PC-3 (cell line): Measurements from ENCODE around the gene PICALM. TPM values are rescaled to one million over a fixed set of nuclear protein-coding genes. Genes with fewer than 3 reads are reported as not detected.
"Not testable (repeated sequence)": the region's sequence is repeated elsewhere in the genome, so short reads cannot be mapped to it uniquely, and the experiment has no call there.

Experiments used
- ATAC-seq: fragments of 200-7000 bp; cut with Tn5 transposase; 2 replicates; pipeline ENCODE4 v1.9.1; 2020; ENCODE audit warnings: mild to moderate bottlenecking, moderate library complexity
- BruUV-seq: library from RNA; stranded (reverse); fragments of 400-500 nt; replicated peaks from 2 replicates; lab custom pipeline; 2021; lab: Mats Ljungman, UMichigan
- CTCF ChIA-PET: fragments of 300-600 bp; sonication (Branson Sonifier 250); formaldehyde crosslinking; loops from one replicate; lab custom pipeline; 2022; ENCODE audit warnings: antibody characterized with exemption; lab: Charles Lee
- POLR2A ChIA-PET: fragments of 300-600 bp; sonication (Branson Sonifier 250); formaldehyde crosslinking; loops from one replicate; lab custom pipeline; 2022; ENCODE audit warnings: antibody characterized with exemption; ENCODE audit not compliant: unreplicated experiment; lab: Charles Lee
- DNase-seq: peaks from one replicate; pipeline ENCODE4 v3.0.0-alpha.2; 2015
- H2AFZ ChIP-seq: fragments of 300-600 bp; sonication (generic); 2 replicates; pipeline ENCODE4 v1.6.0; 2016; ENCODE audit warnings: antibody characterized with exemption, low read length
- H3F3A ChIP-seq: fragments of 300-600 bp; sonication (generic); one replicate; pipeline ENCODE4 v1.6.0; 2017; ENCODE audit warnings: antibody characterized with exemption, low read length, control low read depth, mild to moderate bottlenecking; ENCODE audit not compliant: unreplicated experiment
- H3K27ac ChIP-seq: fragments of 300-600 bp; sonication (generic); 2 replicates; pipeline ENCODE4 v1.5.1; 2016; ENCODE audit warnings: mild to moderate bottlenecking, low read length
- H3K27me3 ChIP-seq: fragments of 300-600 bp; sonication (generic); 2 replicates; pipeline ENCODE4 v1.6.1; 2016; ENCODE audit warnings: low read length, mixed read lengths
- H3K36me3 ChIP-seq: fragments of 300-600 bp; sonication (generic); 2 replicates; pipeline ENCODE4 v1.6.1; 2016; ENCODE audit warnings: low read depth, mixed run types, low read length, mixed read lengths
- H3K4me1 ChIP-seq: fragments of 300-600 bp; sonication (generic); 2 replicates; pipeline ENCODE4 v1.5.1; 2016; ENCODE audit warnings: low read length; ENCODE audit not compliant: insufficient read depth
- H3K4me2 ChIP-seq: fragments of 300-600 bp; sonication (generic); 2 replicates; pipeline ENCODE4 v1.6.0; 2016; ENCODE audit warnings: low read length
- H3K4me3 ChIP-seq: fragments of 300-600 bp; sonication (generic); 2 replicates; pipeline ENCODE4 v1.5.1; 2016; ENCODE audit warnings: mild to moderate bottlenecking, low read length, mixed read lengths
- H3K79me2 ChIP-seq: fragments of 300-600 bp; sonication (generic); 2 replicates; pipeline ENCODE4 v1.6.1; 2017; ENCODE audit warnings: low read length, mixed read lengths
- H3K9ac ChIP-seq: fragments of 300-600 bp; sonication (generic); 2 replicates; pipeline ENCODE4 v1.6.0; 2016; ENCODE audit warnings: mild to moderate bottlenecking, low read length
- H3K9me2 ChIP-seq: fragments of 300-600 bp; sonication (generic); replicated peaks from 2 replicates; pipeline ENCODE4 v1.6.1; 2016; ENCODE audit warnings: mixed run types, low read length, mixed read lengths
- H3K9me3 ChIP-seq: fragments of 300-600 bp; sonication (generic); 2 replicates; pipeline ENCODE4 v1.6.1; 2016; ENCODE audit warnings: low read length, mixed read lengths
- H4K20me1 ChIP-seq: fragments of 300-600 bp; sonication (generic); 2 replicates; pipeline ENCODE4 v1.6.1; 2016; ENCODE audit warnings: low read length, mixed read lengths
- CTCF ChIP-seq: fragments of 300-600 bp; sonication (generic); conservative IDR thresholded peaks from 2 replicates; pipeline ENCODE4 v1.5.1; 2017; ENCODE audit warnings: antibody characterized with exemption, low read depth, mild to moderate bottlenecking, low read length
- EZH2 ChIP-seq: fragments of 300-600 bp; sonication (generic); IDR thresholded peaks from one replicate; pipeline ENCODE4 v1.6.1; 2017; ENCODE audit warnings: antibody characterized with exemption, mild to moderate bottlenecking, low read length; ENCODE audit not compliant: unreplicated experiment
- EZH2phosphoT487 ChIP-seq: fragments of 300-600 bp; sonication (generic); IDR thresholded peaks from 2 replicates; pipeline ENCODE4 v1.6.1; 2018; ENCODE audit warnings: mild to moderate bottlenecking, antibody characterized with exemption, low read length, borderline replicate concordance
- intact Hi-C: fragments of 100-400 bp; cut with micrococcal nuclease; formaldehyde crosslinking; loops from 2 replicates; pipeline ENCODE4 v1.9.0; 2023
- total RNA-seq: library from RNA; depleted of rRNA; stranded (reverse); fragments of >200 nt; gene quantifications from 2 replicates; pipeline ENCODE4 v1.2.3, GENCODE V29; 2014

The PICALM gene
- total RNA-seq, 1 experiment from 2014 or later = 59.3 TPM

- no peaks in the 10 kb centered on the region for H4K20me1 ChIP-seq
- H3K4me2 ChIP-seq = no peak overlapping the region
- no peak for ATAC-seq
- intact Hi-C loops = no loop called here
- no peaks in the 10 kb centered on the region for H3K9me2 ChIP-seq
- H3K79me2 ChIP-seq = no peaks in the 10 kb centered on the region
- no peak overlapping the region for H3K9ac ChIP-seq
- H3K9me3 ChIP-seq = no peaks in the 10 kb centered on the region
- no peaks in the 10 kb centered on the region for H3F3A ChIP-seq
- H3K4me1 ChIP-seq = no peaks in the 10 kb centered on the region
- H3K27ac ChIP-seq = no peak overlapping the region
- CTCF ChIA-PET = no interaction called here
- no peak overlapping the region for H2AFZ ChIP-seq
- no peak overlapping the region for H3K4me3 ChIP-seq
- BruUV-seq = no TSS peak
- no peaks in the 10 kb centered on the region for H3K36me3 ChIP-seq
- POLR2A ChIA-PET = no interaction called here
- H3K27me3 ChIP-seq = no peaks in the 10 kb centered on the region
- no peak for DNase-seq
- TF ChIP-seq CTCF (no peak), EZH2 (no peak)
Measured at GRCh38 chr11:86091086-86091485, 22.2 kb upstream of the PICALM start.

DNA sequence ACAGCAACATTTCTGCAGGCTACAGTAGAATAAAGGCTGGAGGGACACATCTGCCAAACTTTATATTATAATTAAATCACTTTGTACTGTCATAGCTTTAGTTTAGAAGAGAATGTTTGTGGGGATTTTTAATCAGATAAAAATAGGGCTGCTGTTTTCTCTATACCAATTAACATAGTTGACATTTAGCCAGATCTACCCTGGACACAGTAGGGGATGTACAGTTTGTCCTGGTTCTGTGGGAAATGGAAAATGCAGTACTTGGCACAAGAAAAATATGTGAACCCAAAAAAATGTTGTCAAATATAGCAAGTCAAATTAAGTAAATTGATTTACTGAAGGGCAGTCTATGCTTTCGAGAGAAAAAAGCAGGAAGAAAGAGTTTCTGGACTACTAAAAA is 20.8 kb upstream of the PICALM start:
- Histone ChIP-seq H3K27ac (no peak overlapping the region), H3K9me3 (no peaks in the 10 kb centered on the region), H3K9me2 (no peaks in the 10 kb centered on the region), H3K36me3 (no peaks in the 10 kb centered on the region), H3K79me2 (no peaks in the 10 kb centered on the region), H3K4me3 (no peak overlapping the region), H3K27me3 (no peaks in the 10 kb centered on the region), H3K9ac (no peak overlapping the region), H2AFZ (no peak overlapping the region), H3F3A (no peaks in the 10 kb centered on the region), H3K4me1 (no peaks in the 10 kb centered on the region), H3K4me2 (no peak overlapping the region), H4K20me1 (no peaks in the 10 kb centered on the region)
- DNase-seq (no peak), ATAC-seq (no peak)
- TF ChIP-seq EZH2 (no peak), CTCF (no peak), EZH2phosphoT487 (no peak)
- POLR2A ChIA-PET = no interaction called here
- intact Hi-C loops = no loop called here
- CTCF ChIA-PET = no interaction called here
- no TSS peak for BruUV-seq

GRCh38 chr11:86087688-86088087 is 18.8 kb upstream of the PICALM start:
- H3K4me2 ChIP-seq, intact Hi-C loops, H3K4me1 ChIP-seq, H3K27ac ChIP-seq, H2AFZ ChIP-seq, H3K9ac ChIP-seq, H3K27me3 ChIP-seq, ATAC-seq, CTCF ChIA-PET, H3K9me3 ChIP-seq, H3F3A ChIP-seq, DNase-seq, H3K9me2 ChIP-seq, H3K4me3 ChIP-seq, H4K20me1 ChIP-seq, H3K36me3 ChIP-seq, POLR2A ChIA-PET, H3K79me2 ChIP-seq, BruUV-seq: not testable (repeated sequence)
